ENCODE measurements around the gene MYZAP. TPM values are rescaled to one million over a fixed set of nuclear protein-coding genes. Genes with fewer than 3 reads are reported as not detected.

Gene MYZAP
- polyA plus RNA-seq, 1 donor (not counting 4 experiments of a cell fraction or from before 2014, with no cell fraction given), result 1.8 TPM

- DNase-seq (ENCODE audit: low read depth, low spot score), result no peak
- H3K27me3 ChIP-seq (ENCODE audit: control insufficient read depth, extremely low read depth, insufficient read depth, low read length), result no peaks in the 10 kb centered on the region
- FAIRE-seq, result no peak
- dilution Hi-C loops (cut with MboI; ENCODE audit: extremely low pct_ligation_motif_present, low sequenced_read_pairs), result no loop called here
- H3K79me2 ChIP-seq (ENCODE audit: control insufficient read depth, insufficient read depth, low read length), result no peaks in the 10 kb centered on the region
- H4K20me1 ChIP-seq (ENCODE audit: control insufficient read depth, extremely low read depth, insufficient read depth, low read length), result no peaks in the 10 kb centered on the region
- TF ChIP-seq EZH2 (IDR thresholded peaks at IDR 0.05; ENCODE audit: low read length), result no peak
- TF ChIP-seq, protein P1, sequence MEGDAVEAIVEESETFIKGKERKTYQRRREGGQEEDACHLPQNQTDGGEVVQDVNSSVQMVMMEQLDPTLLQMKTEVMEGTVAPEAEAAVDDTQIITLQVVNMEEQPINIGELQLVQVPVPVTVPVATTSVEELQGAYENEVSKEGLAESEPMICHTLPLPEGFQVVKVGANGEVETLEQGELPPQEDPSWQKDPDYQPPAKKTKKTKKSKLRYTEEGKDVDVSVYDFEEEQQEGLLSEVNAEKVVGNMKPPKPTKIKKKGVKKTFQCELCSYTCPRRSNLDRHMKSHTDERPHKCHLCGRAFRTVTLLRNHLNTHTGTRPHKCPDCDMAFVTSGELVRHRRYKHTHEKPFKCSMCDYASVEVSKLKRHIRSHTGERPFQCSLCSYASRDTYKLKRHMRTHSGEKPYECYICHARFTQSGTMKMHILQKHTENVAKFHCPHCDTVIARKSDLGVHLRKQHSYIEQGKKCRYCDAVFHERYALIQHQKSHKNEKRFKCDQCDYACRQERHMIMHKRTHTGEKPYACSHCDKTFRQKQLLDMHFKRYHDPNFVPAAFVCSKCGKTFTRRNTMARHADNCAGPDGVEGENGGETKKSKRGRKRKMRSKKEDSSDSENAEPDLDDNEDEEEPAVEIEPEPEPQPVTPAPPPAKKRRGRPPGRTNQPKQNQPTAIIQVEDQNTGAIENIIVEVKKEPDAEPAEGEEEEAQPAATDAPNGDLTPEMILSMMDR (optimal IDR thresholded peaks at IDR 0.05 in 1 of 3, IDR thresholded peaks at IDR 0.05 in 1 of 3, conservative IDR thresholded peaks at IDR 0.05 in 1 of 3; ENCODE audit: extremely low read depth in 1 of 3, insufficient read depth in 2 of 3, low read length in 3 of 3), result no peak
- H3K4me2 ChIP-seq (ENCODE audit: control insufficient read depth, extremely low read depth, insufficient read depth, low read depth, low read length), result no peak overlapping the region
- H3K27ac ChIP-seq (ENCODE audit: control insufficient read depth, insufficient read depth, low read length), result no peak overlapping the region
- no peak overlapping the region for H3K4me3 ChIP-seq (ENCODE audit: control insufficient read depth in 2 of 3, extremely low read depth in 1 of 3, insufficient read depth in 2 of 3, low read depth in 1 of 3, low read length in 3 of 3)
- no peaks in the 10 kb centered on the region for H3K9me3 ChIP-seq (ENCODE audit: control insufficient read depth, low read depth, low read length)
- H3K9ac ChIP-seq (ENCODE audit: control insufficient read depth, extremely low read depth, insufficient read depth, low read length), result no peak overlapping the region
- no peaks in the 10 kb centered on the region for H3K9me1 ChIP-seq (ENCODE audit: control insufficient read depth, extremely low read depth, insufficient read depth, low read length)
- H3K4me1 ChIP-seq (ENCODE audit: control insufficient read depth, extremely low read depth, insufficient read depth, low read length), result no peaks in the 10 kb centered on the region
- no peaks in the 10 kb centered on the region for H3K36me3 ChIP-seq (ENCODE audit: control insufficient read depth in 2 of 2, extremely low read depth in 1 of 2, insufficient read depth in 2 of 2, low read length in 2 of 2)
- no peak overlapping the region for H2AFZ ChIP-seq (ENCODE audit: control insufficient read depth, low read length)
These were observed 104.4 kb downstream of the MYZAP start for GRCh38 chr15:57696146-57696545.

GRCh38 chr15:57697588-57697987 is 105.9 kb downstream of the MYZAP start:
- no peaks in the 10 kb centered on the region for H3K36me3 ChIP-seq (ENCODE audit: control insufficient read depth in 2 of 2, extremely low read depth in 1 of 2, insufficient read depth in 2 of 2, low read length in 2 of 2)
- no peak overlapping the region for H3K4me2 ChIP-seq (ENCODE audit: control insufficient read depth, extremely low read depth, insufficient read depth, low read depth, low read length)
- no peak overlapping the region for H2AFZ ChIP-seq (ENCODE audit: control insufficient read depth, low read length)
- H3K79me2 ChIP-seq (ENCODE audit: control insufficient read depth, insufficient read depth, low read length), result no peaks in the 10 kb centered on the region
- no peaks in the 10 kb centered on the region for H3K9me1 ChIP-seq (ENCODE audit: control insufficient read depth, extremely low read depth, insufficient read depth, low read length)
- H3K9ac ChIP-seq (ENCODE audit: control insufficient read depth, extremely low read depth, insufficient read depth, low read length), result no peak overlapping the region
- no peak overlapping the region for H3K27ac ChIP-seq (ENCODE audit: control insufficient read depth, insufficient read depth, low read length)
- H3K9me3 ChIP-seq (ENCODE audit: control insufficient read depth, low read depth, low read length), result no peaks in the 10 kb centered on the region
- H4K20me1 ChIP-seq (ENCODE audit: control insufficient read depth, extremely low read depth, insufficient read depth, low read length), result no peaks in the 10 kb centered on the region
- dilution Hi-C loops (cut with MboI; ENCODE audit: extremely low pct_ligation_motif_present, low sequenced_read_pairs), result no loop called here
- H3K4me1 ChIP-seq (ENCODE audit: control insufficient read depth, extremely low read depth, insufficient read depth, low read length), result no peaks in the 10 kb centered on the region
- no peak overlapping the region for H3K4me3 ChIP-seq (ENCODE audit: control insufficient read depth in 2 of 3, extremely low read depth in 1 of 3, insufficient read depth in 2 of 3, low read depth in 1 of 3, low read length in 3 of 3)
- TF ChIP-seq, protein P1 (optimal IDR thresholded peaks at IDR 0.05 in 1 of 3, IDR thresholded peaks at IDR 0.05 in 1 of 3, conservative IDR thresholded peaks at IDR 0.05 in 1 of 3; ENCODE audit: extremely low read depth in 1 of 3, insufficient read depth in 2 of 3, low read length in 3 of 3), result no peak
- TF ChIP-seq EZH2 (IDR thresholded peaks at IDR 0.05; ENCODE audit: low read length), result no peak
- DNase-seq (ENCODE audit: low read depth, low spot score) (no peak), FAIRE-seq (no peak)
- H3K27me3 ChIP-seq (ENCODE audit: control insufficient read depth, extremely low read depth, insufficient read depth, low read length), result no peaks in the 10 kb centered on the region
